ENCODE measurements around the gene BFSP2.

DNA sequence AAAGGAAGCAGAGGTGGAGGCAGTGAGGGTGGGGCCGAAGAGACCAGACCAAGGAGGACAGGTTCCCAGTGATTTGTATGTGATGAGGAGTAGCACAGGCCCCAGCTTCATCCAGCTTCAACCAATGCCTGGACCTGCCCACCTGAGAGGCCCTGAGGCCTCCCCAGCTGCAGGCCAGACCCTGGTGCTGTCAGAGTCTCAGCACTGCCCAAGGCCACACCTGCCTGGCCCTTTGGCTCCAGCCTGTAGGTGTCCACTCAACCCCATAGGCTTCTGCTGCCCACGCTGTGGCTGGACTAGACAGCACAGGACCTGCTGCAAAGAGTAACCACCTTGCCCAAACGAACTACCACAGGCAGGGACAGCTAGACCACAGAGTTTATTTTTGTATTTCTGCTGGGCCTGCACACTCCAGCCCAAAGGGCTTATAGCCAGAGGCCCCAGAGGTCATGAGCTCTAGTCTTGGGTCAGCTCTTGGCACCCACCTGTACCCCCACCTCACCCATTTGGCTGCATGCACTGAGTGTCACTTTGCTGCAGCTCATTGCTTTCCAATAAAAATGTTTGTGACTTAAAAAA is 91.7 kb downstream of the BFSP2 start:
- TF ChIP-seq, protein P1, sequence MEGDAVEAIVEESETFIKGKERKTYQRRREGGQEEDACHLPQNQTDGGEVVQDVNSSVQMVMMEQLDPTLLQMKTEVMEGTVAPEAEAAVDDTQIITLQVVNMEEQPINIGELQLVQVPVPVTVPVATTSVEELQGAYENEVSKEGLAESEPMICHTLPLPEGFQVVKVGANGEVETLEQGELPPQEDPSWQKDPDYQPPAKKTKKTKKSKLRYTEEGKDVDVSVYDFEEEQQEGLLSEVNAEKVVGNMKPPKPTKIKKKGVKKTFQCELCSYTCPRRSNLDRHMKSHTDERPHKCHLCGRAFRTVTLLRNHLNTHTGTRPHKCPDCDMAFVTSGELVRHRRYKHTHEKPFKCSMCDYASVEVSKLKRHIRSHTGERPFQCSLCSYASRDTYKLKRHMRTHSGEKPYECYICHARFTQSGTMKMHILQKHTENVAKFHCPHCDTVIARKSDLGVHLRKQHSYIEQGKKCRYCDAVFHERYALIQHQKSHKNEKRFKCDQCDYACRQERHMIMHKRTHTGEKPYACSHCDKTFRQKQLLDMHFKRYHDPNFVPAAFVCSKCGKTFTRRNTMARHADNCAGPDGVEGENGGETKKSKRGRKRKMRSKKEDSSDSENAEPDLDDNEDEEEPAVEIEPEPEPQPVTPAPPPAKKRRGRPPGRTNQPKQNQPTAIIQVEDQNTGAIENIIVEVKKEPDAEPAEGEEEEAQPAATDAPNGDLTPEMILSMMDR (conservative IDR thresholded peaks at IDR 0.05), result no peak
- TF ChIP-seq ZFX (IDR thresholded peaks at IDR 0.05), result no peak
